Natural killer cell (primary cell): ENCODE data around the gene R3HDM1. TPM values are rescaled to one million over a fixed set of nuclear protein-coding genes. Genes with fewer than 3 reads are reported as not detected.

ENCODE experiments used
- ATAC-seq, 3 donors: fragments of 150-1000 bp in 2 of 3; fragments of 200-7000 bp in 1 of 3; cut with Tn5 transposase; 1 replicate in 1 of 3; 2 replicates in 2 of 3; pipeline ENCODE4 v1.10.0; 2021; ENCODE audit warnings: mild to moderate bottlenecking in 2 of 3, moderate library complexity in 2 of 3
- DNase-seq, 2 donors: peaks; one replicate each; pipeline versions ENCODE4 v3.0.0 to v3.0.0-alpha.2; 2013 to 2021; ENCODE audit warnings: mixed read lengths in 1 of 2
- H3K27ac ChIP-seq: one replicate; pipeline ENCODE4 v1.5.1; 2013; ENCODE audit warnings: mild to moderate bottlenecking, low read length
- H3K27me3 ChIP-seq: one replicate; pipeline ENCODE4 v1.6.1; 2013; ENCODE audit warnings: low read length; ENCODE audit not compliant: control insufficient read depth, insufficient read depth
- H3K36me3 ChIP-seq: one replicate; pipeline ENCODE4 v1.6.1; 2013; ENCODE audit warnings: low read length; ENCODE audit not compliant: control insufficient read depth, insufficient read depth
- H3K4me1 ChIP-seq: one replicate; pipeline ENCODE4 v1.6.1; 2013; ENCODE audit warnings: low read length; ENCODE audit not compliant: control insufficient read depth, insufficient read depth
- H3K4me3 ChIP-seq: one replicate; pipeline ENCODE4 v1.5.1; 2013; ENCODE audit warnings: low read length
- H3K9me3 ChIP-seq: one replicate; pipeline ENCODE4 v1.6.1; 2013; ENCODE audit warnings: low read length; ENCODE audit not compliant: control insufficient read depth, insufficient read depth
- H3K27ac Mint-ChIP-seq, 2 donors: one replicate each; pipeline ENCODE4 v1.8.0; 2022; ENCODE audit warnings: mild to moderate bottlenecking in 2 of 2, mixed read lengths in 2 of 2, moderate library complexity in 1 of 2
- H3K27me3 Mint-ChIP-seq, 2 donors: one replicate each; pipeline ENCODE4 v1.8.0; 2022; ENCODE audit warnings: low read depth in 2 of 2, mixed read lengths in 2 of 2
- H3K36me3 Mint-ChIP-seq: one replicate; pipeline ENCODE4 v1.8.0; 2022; ENCODE audit warnings: mixed read lengths
- H3K4me1 Mint-ChIP-seq, 2 donors: one replicate each; pipeline ENCODE4 v1.8.0; 2022; ENCODE audit warnings: mixed read lengths in 2 of 2
- H3K4me3 Mint-ChIP-seq: one replicate; pipeline ENCODE4 v1.8.0; 2022; ENCODE audit warnings: mild to moderate bottlenecking, moderate library complexity, mixed read lengths
- H3K9me3 Mint-ChIP-seq, 2 donors: one replicate each; pipeline ENCODE4 v1.8.0; 2022; ENCODE audit warnings: mixed read lengths in 2 of 2
- WGBS: methylation state at CpG from one replicate; pipeline ENCODE4 v1.1.7; 2013; ENCODE audit warnings: missing lambda C conversion rate; ENCODE audit not compliant: insufficient coverage; 5-methylcytosine and 5-hydroxymethylcytosine counted together
- intact Hi-C: fragments of 100-400 bp; cut with micrococcal nuclease; formaldehyde crosslinking; loops from one replicate; pipeline ENCODE4 v1.14.2; 2022
- total RNA-seq, 4 donors: library from RNA; stranded (reverse); fragments of 120-200 nt in 1 of 4; gene quantifications; one replicate each; pipeline versions ENCODE4 v1.2.3 to v1.2.4, GENCODE V29; 2013 to 2022
- TF ChIP-seq, protein P1 (sequence below): fragments of 200-600 bp; IDR thresholded peaks from one replicate; pipeline ENCODE4 v1.8.0; 2022; ENCODE audit warnings: antibody characterized with exemption

R3HDM1 gene
- total RNA-seq, 3 donors from 2014 or later (not counting 1 experiment from before 2014, with no cell fraction given): 34.9 to 48.6 (median 39.7) TPM

DNA sequence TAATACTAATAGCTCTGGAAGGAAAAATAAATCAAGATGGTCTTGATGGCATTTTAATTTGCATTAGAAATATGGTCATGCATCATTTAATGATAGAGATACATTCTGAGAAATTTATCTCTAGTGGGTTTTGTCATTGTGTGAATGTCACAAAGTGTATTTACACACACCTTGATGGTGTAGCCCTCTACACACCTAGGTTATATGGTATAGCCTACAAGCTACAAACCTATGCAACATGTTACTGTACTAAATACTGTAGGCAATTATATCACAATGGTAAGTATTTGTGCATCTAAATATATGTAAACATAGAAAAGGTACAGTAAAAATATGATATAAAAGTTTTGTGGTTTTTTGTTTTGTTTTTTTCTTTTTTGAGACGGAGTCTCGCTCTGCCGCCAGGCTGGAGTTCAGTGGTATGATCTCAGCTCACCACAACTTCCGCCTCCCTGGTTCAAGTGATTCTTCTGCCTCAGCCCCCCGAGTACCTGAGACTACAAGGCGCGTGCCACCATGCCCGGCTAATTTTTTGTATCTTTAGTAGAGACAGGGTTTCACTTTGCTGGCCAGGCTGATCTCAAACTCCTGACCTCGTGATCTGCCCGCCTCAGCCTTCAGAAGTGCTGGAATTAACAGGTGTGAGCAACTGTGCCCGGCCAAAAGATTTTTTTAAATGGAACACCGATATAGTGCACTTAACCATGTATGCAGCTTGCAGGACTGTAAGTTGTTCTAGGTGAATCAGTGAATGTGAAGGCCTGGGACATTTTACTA lies 126.7 kb downstream of the R3HDM1 start:
- 60% methylated on average over 12 of the region's 12 CpGs for WGBS
- peaks cover 5 to 11% of the 10 kb centered on the region in 2 donors for H3K4me1 Mint-ChIP-seq
- H3K4me3 ChIP-seq: no peak overlapping the region
- no peaks in the 10 kb centered on the region for H3K27me3 Mint-ChIP-seq
- peaks cover 12% of the 10 kb centered on the region for H3K36me3 ChIP-seq
- no peak overlapping the region for H3K27ac ChIP-seq
- peak; percentile 16 to 78 for DNase-seq
- no peaks in the 10 kb centered on the region for H3K27me3 ChIP-seq
- H3K9me3 Mint-ChIP-seq: no peaks in the 10 kb centered on the region
- TF ChIP-seq, protein P1, sequence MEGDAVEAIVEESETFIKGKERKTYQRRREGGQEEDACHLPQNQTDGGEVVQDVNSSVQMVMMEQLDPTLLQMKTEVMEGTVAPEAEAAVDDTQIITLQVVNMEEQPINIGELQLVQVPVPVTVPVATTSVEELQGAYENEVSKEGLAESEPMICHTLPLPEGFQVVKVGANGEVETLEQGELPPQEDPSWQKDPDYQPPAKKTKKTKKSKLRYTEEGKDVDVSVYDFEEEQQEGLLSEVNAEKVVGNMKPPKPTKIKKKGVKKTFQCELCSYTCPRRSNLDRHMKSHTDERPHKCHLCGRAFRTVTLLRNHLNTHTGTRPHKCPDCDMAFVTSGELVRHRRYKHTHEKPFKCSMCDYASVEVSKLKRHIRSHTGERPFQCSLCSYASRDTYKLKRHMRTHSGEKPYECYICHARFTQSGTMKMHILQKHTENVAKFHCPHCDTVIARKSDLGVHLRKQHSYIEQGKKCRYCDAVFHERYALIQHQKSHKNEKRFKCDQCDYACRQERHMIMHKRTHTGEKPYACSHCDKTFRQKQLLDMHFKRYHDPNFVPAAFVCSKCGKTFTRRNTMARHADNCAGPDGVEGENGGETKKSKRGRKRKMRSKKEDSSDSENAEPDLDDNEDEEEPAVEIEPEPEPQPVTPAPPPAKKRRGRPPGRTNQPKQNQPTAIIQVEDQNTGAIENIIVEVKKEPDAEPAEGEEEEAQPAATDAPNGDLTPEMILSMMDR: no peak
- H3K9me3 ChIP-seq: no peaks in the 10 kb centered on the region
- H3K4me1 ChIP-seq: no peaks in the 10 kb centered on the region
- peaks cover 7% of the 10 kb centered on the region for H3K36me3 Mint-ChIP-seq
- H3K4me3 Mint-ChIP-seq: peak overlapping the region; percentile 70
- ATAC-seq: peak in 2 of 3 donors; percentile 64 to 69
- peak overlapping the region in 1 of 2 donors; percentile 59 for H3K27ac Mint-ChIP-seq
- intact Hi-C loops: no loop called here

DNA sequence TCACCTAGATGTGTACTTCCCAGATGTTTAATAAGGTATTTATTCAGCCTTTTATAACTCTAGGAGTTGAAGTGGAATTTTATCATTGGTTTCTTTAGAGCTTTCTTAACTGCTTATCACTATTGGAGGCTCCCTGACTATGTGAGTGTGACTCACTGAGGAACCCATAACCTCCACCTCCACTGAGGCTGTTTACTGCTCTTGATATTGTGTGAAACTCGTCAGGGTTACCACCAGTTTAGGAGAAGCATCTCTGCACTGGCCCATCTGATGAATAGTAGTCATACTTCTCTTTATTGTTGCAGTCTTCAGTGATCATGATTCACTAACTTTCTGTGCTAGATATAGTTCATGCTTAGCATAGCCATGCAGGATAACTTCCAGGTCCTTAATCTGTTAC lies 130.8 kb downstream of the R3HDM1 start:
- TF ChIP-seq, protein P1: no peak
- no peak for ATAC-seq
- peaks cover 7% of the 10 kb centered on the region for H3K36me3 Mint-ChIP-seq

DNA sequence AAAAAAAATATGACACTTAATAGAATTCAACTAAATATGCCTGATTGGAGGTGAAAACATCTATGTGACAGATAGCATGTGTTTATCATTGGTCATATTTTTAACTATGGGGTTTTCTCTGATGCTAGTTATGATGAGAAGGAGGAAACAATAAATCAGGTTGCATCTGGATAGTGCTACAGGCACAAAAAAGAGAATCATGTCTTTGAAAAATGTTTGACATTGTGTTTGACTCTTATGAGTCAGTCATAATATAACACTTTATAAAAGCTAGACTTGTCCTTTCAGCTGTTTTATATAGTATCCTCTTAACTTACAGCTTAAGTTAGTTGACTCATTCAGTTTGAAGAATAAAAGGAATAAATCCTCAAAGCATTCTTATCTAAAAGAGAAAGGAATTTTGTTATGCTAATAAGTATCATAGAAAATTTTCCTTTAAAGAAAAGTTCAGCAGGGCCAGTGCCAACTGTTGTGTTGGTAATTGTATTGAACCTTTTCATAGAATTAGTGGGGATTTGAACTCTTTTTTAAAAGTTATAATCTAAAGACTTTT lies 131.9 kb downstream of the R3HDM1 start:
- intact Hi-C loops: no loop called here
- no peak overlapping the region for H3K27ac ChIP-seq
- ATAC-seq: no peak
- H3K4me3 Mint-ChIP-seq: no peak overlapping the region
- H3K27ac Mint-ChIP-seq: no peak overlapping the region
- no peaks in the 10 kb centered on the region for H3K4me1 ChIP-seq
- H3K9me3 ChIP-seq: no peaks in the 10 kb centered on the region
- TF ChIP-seq, protein P1: no peak
- H3K36me3 Mint-ChIP-seq: peaks cover 7% of the 10 kb centered on the region
- no peak for DNase-seq
- peaks cover 11% of the 10 kb centered on the region for H3K36me3 ChIP-seq
- H3K4me1 Mint-ChIP-seq: peaks cover 5 to 10% of the 10 kb centered on the region in 2 donors
- no peaks in the 10 kb centered on the region for H3K27me3 Mint-ChIP-seq
- no peak overlapping the region for H3K4me3 ChIP-seq
- H3K9me3 Mint-ChIP-seq: no peaks in the 10 kb centered on the region
- no peaks in the 10 kb centered on the region for H3K27me3 ChIP-seq

More for the DNA sequence above, 130.8 kb downstream of the R3HDM1 start:
- DNase-seq: no peak
- no peaks in the 10 kb centered on the region for H3K4me1 ChIP-seq
- peaks cover 10 to 20% of the 10 kb centered on the region in 2 donors for H3K4me1 Mint-ChIP-seq
- H3K27ac Mint-ChIP-seq: no peak overlapping the region
- H3K27ac ChIP-seq: no peak overlapping the region
- H3K27me3 ChIP-seq: no peaks in the 10 kb centered on the region
- H3K4me3 ChIP-seq: no peak overlapping the region
- H3K9me3 Mint-ChIP-seq: no peaks in the 10 kb centered on the region
- H3K9me3 ChIP-seq: no peaks in the 10 kb centered on the region
- H3K4me3 Mint-ChIP-seq: no peak overlapping the region
- WGBS: 60% methylated on average over 1 of the region's 1 CpG
- no peaks in the 10 kb centered on the region for H3K27me3 Mint-ChIP-seq
- intact Hi-C loops: no loop called here
- peaks cover 11% of the 10 kb centered on the region for H3K36me3 ChIP-seq
